ENCODE results near the gene GJB5.

Gene GJB5

GRCh38 chr1:34777519-34778321, 22.9 kb downstream of the GJB5 start:
- DNase-seq, result no peak

- DNase-seq, result no peak
Observed at GRCh38 chr1:34778381-34778780, 23.5 kb downstream of the GJB5 start.

GRCh38 chr1:34779005-34779404, 24.2 kb downstream of the GJB5 start:
- no peak for DNase-seq

- no peak for DNase-seq
Observed at GRCh38 chr1:34779526-34779925, 24.7 kb downstream of the GJB5 start.

- no peak for DNase-seq
Observed at GRCh38 chr1:34779962-34780361, 25.1 kb downstream of the GJB5 start.

GRCh38 chr1:34780528-34780927, 25.7 kb downstream of the GJB5 start:
- no peak for DNase-seq

GRCh38 chr1:34781071-34781843, 26.4 kb downstream of the GJB5 start, which contains the start of gene GJB3:
TSS of gene GJB3 (plus strand) at chr1:34781214. CDS start at chr1:34784763, 3,549 bp downstream.
- no peak for DNase-seq

GRCh38 chr1:34781844-34782391, 27.1 kb downstream of the GJB5 start:
- DNase-seq, result no peak

GRCh38 chr1:34784751-34785221, 29.9 kb downstream of the GJB5 start:
- no peak for DNase-seq

- DNase-seq, result no peak
Observed at GRCh38 chr1:34785231-34785874, 30.5 kb downstream of the GJB5 start.

GRCh38 chr1:34785875-34786470, 31.1 kb downstream of the GJB5 start:
- DNase-seq, result no peak

GRCh38 chr1:34786521-34787325, 31.9 kb downstream of the GJB5 start:
- peak; percentile 66 for DNase-seq

- no peak for DNase-seq
Observed at GRCh38 chr1:34787461-34788420, 32.9 kb downstream of the GJB5 start.

- DNase-seq, result no peak
Observed at GRCh38 chr1:34790985-34791384, 36.1 kb downstream of the GJB5 start.

- no peak for DNase-seq
Observed at GRCh38 chr1:34792424-34792823, 37.6 kb downstream of the GJB5 start.

- no peak for DNase-seq
Observed at GRCh38 chr1:34792868-34793727, 38.3 kb downstream of the GJB5 start, which contains the start of gene GJA4. TSS of gene GJA4 (plus strand) at chr1:34792999. CDS start at chr1:34794214, 1,215 bp downstream.

GRCh38 chr1:34794001-34794789, 39.3 kb downstream of the GJB5 start:
- DNase-seq, result no peak

- DNase-seq, result no peak
Observed at GRCh38 chr1:34794790-34795180, 39.9 kb downstream of the GJB5 start.

GRCh38 chr1:34795916-34796315, 41.1 kb downstream of the GJB5 start:
- no peak for DNase-seq
